NCI-H1930 (cell line): ENCODE measurements around the gene TMEM130.
A peak's percentile ranks its signal among the peaks of the same experiment; 100 is the strongest.
"Not testable (repeated sequence)": the region's sequence is repeated elsewhere in the genome, so short reads cannot be mapped to it uniquely, and the experiment has no call there.

Source experiments
- DNase-seq, 2 experiments: peaks; one replicate each; lab custom pipeline; 2025; lab: John Stamatoyannopoulos, UW

TMEM130 gene

DNA sequence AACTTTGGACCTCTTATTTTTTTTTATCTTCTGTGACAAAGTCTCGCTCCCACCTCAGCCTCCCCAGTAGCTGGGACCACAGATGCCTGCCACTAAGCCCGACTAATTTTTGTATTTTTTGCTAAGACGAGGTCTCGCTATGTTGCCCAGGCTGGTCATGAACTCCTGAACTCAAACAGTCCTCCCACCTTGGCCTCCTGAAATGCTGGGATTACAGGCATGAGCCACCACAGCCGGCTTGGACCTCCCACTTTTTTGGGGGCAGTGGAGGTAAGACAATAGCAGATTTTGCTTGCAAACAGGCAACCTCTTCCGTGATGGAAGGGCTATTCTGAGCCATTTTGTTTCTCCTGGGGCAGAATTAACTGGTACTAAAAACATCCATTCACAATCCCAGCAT lies 7.3 kb upstream of the TMEM130 start:
- DNase-seq = no peak

DNA sequence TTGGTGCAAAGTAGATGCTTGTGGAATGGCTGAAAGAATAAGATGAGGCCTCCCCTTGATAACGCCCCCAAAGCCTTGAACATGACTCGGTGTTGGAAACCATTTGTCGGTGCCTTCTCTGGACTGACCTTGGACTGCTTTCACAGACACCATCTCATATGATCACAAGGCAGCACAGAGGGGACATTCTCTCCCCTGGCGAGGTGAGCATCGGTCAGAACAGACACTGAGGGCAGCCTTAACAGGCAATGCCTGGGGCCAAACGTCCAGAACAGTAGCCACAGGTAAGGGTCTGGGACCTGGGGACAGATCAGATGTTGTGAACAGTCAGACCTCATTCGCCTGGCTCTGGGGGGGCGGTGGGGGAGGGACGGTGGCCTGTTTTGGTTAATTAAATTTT lies 5.7 kb upstream of the TMEM130 start:
- DNase-seq = no peak

DNA sequence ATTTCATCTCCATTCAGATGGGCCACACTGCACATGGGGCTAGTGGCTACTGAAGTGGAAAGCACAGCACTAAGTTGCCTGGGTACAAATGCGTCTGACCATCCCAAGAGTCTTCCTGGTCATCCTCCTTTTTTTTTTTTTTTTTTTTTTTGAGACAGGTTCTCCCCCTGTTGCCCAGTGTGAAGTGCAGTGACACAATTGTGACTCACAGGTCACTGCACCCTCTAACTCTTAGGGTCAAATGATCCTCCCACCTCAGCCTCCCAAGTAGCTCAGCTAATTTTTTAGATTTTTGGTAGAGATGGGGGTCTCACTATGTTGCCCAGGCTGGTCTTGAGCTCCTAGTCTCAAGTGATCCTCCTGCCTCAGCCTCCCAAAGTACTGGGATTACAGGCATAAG lies 5.1 kb upstream of the TMEM130 start:
- no peak for DNase-seq

DNA sequence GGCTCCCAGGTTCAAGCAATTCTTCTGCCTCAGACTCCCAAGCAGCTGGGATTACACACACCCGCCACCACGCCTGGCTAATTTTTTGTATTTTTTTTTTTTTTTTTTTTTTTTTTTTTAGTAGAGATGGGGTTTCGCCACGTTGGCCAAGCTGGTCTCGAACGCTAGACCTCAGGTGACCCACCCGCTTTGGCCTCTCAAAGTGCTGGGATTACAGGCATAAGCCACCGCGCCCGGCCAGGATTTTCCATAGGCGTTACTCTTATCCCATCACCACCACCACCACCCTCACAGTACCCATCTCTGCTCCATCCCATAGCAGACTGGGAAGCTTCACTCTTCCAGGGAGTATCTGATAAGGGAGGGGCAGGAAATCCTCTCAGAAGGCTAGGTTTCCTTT lies 3.8 kb upstream of the TMEM130 start:
- DNase-seq = not testable (repeated sequence)

DNA sequence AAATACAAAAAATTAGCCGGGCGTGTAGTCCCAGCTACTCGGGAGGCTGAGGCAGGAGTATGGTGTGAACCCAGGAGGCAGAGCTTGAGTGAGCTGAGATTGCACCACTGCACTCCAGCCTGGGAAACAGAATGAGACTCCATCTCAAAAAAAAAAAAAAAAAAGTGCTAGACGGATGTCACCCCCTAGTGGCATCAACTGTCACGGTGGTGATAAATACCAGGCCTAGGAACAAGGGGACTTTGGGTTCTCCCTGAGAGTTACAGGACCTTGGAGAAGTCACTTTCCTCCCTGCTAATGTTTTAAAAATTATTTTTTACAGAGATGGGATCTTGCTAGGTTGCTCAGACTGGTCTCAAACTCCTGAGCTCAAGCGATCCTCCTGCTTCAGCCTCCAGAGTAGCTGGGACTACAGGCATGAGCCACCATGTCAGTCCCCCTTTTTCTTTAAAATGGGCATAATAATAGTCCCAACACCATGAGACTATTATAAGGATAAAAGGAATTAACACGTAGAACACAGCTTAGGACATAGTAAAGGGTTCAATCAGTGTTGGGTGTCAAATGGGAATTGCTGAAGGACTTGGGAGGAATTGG lies 2.6 kb upstream of the TMEM130 start:
- DNase-seq = no peak

DNA sequence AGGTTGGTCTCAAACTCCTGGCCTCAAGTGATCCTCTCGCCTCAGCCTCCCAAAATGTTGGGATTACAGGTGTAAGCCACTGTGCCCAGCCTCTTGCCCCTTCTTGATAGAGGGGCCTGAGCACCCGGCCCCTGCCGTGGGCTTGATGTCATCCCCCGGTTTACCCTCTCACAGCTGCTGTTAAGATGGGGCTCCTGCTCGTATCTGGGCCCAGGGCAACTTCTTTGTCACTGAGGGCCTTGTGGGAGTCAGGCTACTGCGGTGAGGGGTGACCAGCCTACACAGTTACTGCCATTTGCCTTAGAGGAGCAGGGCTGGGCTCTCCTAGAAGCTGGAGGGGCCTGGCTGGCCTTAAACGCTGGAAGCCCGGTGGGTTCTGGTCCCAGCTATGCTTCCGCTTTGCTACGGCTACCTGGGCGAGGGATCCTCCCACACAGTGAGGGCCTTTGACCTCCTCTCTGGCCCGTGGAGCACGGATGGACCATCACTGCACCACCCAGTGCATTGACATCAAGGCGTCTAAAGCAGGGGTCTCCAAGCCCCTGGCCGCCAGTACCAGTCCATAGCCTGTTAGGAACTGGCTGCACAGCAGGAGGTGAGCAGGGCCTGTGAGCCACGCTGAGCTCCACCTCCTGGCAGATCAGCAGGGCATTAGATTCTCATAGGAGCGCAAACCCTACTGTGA lies 1.1 kb upstream of the TMEM130 start:
- no peak for DNase-seq

DNA sequence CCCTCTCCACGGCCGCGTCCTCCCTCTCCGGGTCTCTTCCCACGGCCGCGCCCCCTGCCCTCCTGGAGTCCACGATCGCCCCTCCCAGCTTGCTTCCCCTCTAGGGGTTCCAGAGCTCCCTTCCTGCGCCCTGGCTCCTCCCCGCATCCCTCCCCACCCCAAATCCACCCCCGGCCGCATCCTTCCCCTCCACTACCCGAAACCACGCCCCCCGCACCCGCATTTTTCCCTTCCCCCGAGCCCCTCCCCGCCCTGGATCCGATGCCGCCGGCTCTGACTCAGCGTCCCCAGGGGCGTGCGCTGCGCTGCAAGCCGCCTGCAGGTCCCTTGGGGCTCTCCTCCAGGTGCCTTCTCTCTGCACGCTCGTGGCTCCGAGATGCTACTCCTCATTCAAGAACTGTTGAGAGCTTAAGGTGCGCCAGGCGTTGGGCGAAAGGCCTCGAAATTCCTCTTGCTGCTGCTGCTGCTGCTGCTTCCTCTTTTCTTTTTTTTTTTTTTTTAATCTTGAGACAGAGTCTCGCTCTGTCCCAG lies 372 bp upstream of the TMEM130 start:
- DNase-seq = peak; percentile 62 to 69

DNA sequence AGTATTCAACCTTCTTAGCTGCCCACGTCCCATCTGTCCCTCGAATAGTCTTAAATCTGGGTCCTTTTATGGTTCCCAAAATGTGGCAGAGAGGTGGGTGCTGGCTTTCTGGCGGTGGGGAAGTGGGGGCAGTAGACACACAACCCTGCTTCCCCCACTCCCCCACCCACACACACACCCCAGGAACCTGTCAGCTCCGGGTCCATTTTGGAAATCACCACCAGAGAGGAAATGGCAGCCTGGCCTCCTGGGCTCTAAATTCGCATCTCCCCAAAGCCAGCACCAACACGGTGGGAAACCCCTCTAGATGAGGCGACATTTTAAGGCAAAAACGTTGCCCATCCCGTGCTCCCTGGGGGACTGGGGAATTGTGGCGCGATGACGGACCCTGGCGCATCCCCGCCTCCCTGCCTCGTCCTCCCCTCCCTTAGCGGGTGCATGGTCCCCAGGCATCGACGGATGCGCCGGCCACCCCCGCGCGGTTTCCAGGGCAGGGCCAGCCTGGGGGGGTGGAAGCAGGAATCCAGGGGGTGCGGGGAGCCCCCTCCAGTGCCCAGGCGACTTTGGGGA lies 702 bp downstream of the TMEM130 start:
- no peak for DNase-seq

DNA sequence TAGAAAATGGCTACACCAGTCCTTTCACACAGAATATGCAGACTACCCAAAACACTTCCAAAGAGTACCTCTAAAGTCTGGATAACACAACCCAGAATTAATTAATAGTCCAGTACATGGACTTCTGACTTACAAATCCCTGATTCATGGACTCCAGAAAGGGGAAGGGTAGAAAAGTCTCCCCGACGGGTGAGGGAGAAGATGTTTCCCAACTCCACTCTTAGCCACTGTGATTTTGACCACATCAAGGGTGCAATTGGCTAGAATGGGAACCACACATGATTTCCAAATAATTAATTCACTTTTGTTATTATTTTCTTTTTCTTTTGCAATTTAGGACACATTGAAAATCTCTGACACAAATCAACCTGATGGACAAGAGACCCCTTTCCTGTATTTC lies 1.4 kb downstream of the TMEM130 start:
- DNase-seq = no peak

DNA sequence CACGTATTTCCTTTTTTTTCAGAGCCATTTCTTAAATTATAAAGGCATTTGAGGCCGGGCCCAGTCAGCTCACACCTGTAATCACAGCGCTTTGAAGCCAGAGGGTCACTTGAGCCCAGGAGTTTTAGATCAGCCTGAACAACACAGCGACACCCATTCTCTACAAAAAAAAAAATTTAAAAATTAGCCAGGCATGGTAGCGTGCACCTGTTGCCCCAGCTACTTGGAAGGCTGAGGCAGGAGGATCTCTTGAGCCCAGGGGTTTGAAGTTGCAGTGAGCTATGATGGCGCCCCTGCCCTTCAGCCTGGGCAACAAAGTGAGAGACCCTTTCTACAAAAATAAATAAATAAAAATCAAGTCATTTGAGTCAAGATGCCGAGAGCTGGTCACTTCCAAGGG lies 3.0 kb downstream of the TMEM130 start:
- DNase-seq = no peak

DNA sequence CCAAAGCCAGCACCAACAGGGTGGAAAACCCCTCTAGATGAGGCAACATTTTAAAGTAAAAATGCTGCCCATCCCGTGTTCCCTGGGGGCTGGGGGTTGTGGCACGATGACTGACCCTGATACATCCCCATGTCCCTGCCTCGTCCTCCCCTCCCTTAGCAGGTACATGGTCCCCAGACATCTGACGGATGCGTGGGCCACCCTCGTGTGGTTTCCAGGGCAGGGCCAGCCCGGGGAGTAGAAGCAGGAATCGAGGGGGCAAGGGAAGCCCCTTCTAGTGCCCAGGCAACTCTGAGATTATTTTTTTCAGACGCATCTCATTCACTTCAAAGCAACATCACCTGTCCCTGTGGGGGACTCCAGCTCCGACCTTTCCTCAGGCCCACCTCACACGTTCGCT lies 3.5 kb downstream of the TMEM130 start:
- no peak for DNase-seq

DNA sequence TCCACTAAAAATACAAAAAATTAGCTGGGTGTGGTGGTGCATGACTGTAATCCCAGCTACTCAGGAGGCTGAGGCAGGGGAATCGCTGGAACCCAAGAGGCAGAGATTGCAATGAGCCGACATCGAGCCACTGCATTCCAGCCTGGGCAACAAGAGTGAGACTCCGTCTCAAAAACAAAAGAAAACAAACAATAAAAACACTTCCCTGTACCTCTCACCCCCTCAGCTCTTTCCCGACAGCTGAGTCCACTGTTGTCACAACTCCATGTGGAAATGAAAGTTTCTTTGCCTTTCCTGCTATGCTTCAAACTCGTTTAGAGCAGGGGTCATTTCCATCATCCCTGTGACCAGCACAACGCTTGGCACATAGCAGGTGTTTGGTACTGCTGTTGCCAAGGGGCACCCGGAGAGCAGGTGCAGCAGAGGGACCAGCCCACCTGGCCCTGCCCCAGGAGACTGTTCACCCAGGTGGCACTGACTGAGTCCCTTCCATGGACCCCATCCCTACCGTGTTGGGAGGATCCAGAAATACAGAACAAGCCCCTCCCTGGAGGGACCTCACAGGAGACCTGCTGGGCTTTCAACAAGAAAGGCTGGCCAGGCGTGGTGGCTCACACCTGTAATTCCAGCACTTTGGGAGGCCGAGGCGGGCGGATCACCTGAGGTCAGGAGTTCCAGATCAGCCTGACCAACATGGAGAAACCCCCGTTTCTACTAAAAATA lies 4.9 kb downstream of the TMEM130 start:
- DNase-seq = no peak

DNA sequence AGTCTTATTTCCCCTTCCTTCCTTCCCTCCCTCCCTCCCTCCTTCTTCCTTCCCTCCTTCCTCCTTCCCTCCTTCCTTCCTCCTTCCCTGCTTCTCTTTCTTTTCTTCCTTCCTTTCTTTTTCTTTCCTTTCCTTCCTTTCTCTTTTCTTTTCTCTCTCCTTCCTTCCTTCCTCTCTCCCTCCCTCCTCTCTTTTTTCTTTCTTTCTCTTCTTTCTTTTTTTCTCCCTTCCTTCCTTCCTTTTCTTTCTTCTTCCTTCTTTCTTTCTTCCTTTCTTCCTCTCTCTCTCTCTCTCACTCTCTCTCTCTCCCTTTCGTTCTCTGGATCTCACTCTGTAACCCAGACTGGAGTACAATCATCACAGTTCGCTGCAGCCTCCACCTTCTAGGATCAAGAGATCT lies 6.2 kb downstream of the TMEM130 start:
- no peak for DNase-seq

DNA sequence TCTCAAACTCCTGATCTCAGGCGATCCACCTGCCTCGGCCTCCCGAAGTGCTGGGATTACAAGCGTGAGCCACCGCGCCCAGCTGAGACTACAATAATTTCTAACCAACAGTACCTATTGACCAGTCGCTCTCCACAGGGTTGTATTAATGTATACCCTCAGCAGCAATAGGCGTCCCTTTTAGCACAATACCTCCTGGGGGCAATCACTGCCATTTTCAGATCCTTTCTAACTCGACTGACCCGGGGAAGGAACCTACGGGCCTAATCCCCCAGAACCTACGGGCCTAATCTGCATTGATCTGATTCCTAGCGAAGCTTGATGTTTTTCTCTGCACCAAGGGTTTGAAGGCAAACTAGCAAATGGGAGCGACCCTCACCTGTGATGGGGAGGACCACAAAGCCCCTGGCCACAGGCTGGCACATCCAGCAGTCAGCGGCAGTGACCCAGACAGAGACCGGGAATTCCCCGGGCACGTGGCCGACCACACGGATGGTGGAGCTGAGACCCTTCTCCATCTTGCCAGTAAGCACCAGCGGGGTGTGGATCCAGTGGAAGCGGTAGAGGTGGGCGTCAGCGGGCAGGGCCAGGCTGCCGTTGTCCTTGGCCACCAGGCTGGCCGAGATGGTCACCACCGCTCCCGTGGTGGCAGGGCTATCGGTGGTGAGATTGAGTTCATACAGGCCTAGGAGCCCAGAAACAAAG lies 6.9 kb downstream of the TMEM130 start:
- DNase-seq = no peak

DNA sequence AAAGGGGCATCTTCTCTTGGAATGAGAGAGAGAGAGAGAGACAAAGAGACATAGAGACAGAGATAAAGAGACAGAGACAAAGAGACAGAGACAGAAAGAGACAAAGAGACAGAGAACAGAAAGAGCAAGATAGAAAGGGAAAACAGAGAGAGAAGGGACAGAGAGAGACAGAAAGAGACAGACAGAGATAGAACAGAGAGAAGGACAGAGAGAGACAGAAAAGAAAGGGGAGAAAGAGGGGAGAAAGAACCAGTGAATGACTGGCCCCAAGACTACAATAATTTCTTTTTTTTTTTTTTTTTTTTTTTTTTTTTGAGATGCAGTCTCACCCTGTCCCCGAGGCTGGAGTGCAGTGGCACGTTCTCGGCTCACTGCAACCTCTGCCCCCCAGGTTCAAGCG lies 7.6 kb downstream of the TMEM130 start:
- DNase-seq = no peak

DNA sequence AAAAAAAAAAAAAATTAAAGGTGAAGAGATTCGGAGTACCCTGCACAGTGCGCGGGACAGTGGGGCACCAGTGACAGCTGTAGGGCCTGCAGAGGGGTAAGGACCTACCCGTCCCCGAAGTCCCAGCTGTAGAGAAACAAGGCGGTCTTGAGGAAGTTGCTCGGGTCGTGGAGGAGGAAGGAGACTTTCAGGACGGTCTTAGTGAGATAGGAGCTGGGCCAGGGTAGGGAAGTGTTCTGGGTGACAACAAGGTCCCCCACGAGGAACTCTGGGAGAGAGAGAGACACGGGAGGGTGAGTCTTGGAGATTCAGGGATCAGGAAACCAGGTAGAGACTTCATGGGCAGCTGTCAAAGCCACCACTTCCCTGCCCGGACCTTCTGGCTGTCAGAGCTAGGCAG lies 9.7 kb downstream of the TMEM130 start:
- no peak for DNase-seq

DNA sequence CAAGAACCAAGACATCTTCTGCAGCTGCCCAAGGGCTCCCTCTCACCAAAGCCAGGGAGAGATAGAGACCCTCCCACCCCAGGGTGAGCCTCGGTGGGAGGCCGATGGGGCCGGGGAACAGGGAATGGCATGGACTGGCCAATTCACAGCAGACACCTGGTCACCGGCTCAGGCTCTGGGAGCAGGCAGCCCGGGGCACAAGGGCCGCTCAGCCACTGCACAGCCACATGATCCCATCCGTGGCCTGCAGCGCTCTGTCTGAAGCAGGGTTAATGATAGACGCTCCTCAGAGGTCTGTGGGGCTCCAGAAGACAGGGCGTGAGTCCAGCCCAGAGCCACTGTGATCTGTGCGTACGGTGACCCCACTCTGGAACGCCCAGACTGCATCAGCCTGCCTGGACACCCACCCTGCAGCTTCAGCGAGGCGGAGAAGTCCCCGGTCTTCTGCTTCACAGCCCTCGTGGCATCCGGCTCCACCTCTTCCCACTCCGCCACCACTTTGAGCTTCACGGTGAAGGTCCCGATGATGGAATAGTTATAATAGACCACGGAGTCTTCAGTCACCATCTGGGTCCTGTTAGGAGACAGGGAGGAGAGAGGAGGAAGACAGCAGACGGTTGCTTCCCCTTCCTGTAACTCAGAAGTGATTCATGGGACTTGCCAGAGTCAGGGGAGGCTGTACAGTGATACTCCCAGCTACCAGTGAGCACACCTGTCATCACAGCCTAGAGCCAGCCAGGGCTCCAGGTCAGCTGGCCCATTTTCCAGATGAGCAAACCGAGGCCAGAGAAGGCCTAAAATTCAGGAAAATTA lies 14.0 kb downstream of the TMEM130 start:
- no peak for DNase-seq

DNA sequence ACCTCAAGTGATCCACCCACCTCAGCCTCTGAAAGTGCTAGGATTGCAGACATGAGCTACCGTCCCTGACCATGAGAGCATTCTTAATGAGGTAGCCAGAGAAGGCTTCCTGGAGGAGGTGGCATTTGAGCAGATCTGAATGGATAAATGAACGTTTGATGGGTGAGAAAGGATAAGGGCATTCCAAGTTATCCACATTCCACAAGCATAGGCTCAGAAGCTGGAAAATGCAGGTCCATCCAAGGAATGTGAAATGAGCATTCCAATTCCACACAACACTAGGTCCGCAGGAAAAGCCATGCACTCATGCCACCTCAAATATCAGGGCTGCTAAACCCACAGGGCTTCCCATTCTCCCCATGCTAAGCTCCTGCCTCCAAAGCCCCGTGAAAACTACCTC lies 17.0 kb downstream of the TMEM130 start:
- no peak for DNase-seq

DNA sequence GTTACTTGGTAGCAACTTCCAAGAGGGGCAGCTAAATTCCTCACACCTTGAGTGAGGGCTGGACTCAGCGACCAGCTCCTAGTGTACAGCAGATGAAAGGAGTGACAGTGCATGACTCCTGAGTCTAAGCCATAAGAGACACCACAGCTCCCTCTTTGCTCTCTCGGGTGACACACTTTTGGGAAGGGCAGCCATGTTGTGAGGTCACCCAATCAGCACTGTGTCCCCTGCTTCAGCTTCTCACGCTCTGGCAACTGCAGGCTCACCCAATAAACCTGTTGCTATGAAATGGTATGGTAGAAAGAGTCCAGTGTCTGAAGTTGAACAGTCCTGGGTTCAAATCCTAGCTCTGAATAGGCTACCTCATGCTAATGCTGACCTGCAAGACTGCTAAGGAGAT lies 20.9 kb downstream of the TMEM130 start:
- DNase-seq = no peak

DNA sequence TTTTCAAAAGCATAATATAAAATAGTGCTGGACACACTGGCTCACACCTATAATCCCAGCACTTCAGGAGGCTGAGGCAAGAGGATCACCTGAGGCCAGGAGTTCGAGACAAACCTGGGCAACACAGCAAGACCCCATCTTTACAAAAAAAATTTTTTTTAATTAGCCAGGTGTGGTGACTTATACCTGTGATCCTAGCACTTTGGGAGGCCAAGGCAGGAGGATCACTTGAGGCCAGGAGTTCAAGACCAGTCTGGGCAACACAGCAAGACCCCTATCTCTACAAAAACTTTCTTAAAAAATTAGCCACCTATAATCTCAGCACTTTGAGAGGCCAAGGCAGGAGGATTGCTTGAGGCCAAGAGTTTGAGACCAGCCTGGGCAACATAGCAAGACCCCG lies 27.3 kb downstream of the TMEM130 start:
- not testable (repeated sequence) for DNase-seq
